Hindlimb muscle (tissue), 1 donor: ENCODE data around the gene FBXO10. TPM values are rescaled to one million over a fixed set of nuclear protein-coding genes. Genes with fewer than 3 reads are reported as not detected.
"Not testable (repeated sequence)": the region's sequence is repeated elsewhere in the genome, so short reads cannot be mapped to it uniquely, and the experiment has no call there.

Experiments used
- DNase-seq: peaks from one replicate; pipeline ENCODE4 v3.0.0-alpha.2; 2013
- polyA plus RNA-seq: library from polyadenylated mRNA; unstranded; fragments of 120-200 nt; gene quantifications from one replicate; pipeline ENCODE4 v1.2.1, GENCODE V29; 2013; ENCODE audit not compliant: insufficient read length

The FBXO10 gene
- polyA plus RNA-seq, 1 donor: 45.1 TPM

DNA sequence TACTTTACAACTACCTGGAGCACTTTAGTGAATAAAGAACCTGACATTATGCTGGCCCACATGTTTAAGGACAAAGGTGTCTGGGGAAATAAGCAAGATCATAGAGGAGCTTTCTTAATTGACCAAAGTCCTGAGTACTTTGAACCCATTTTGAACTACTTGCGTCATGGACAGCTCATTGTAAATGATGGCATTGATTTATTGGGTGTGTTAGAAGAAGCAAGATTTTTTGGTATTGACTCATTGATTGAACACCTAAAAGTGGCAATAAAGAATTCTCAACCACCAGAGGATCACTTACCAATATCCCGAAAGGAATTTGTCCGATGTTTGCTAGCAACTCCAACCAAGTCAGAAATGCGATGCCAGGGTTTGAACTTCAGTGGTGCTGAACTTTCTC is 98.7 kb downstream of the FBXO10 start:
- DNase-seq: not testable (repeated sequence)

DNA sequence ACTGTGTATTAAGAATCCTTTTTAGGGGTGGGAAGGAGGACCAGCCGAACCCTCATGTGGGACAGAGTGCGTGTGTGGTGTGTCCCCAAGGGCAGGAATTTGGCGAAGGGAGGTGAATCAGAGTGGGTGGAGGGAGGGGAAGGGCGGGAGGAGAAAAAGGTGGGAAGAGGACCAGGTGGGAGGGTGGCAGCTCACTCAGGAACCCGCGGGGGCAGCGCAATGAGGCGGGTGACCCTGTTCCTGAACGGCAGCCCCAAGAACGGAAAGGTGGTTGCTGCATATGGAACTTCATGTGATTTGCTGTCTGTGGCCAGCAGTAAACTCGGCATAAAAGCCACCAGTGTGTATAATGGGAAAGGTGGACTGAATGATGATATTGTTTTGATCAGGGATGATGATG is 99.2 kb downstream of the FBXO10 start:
- no peak for DNase-seq

DNA sequence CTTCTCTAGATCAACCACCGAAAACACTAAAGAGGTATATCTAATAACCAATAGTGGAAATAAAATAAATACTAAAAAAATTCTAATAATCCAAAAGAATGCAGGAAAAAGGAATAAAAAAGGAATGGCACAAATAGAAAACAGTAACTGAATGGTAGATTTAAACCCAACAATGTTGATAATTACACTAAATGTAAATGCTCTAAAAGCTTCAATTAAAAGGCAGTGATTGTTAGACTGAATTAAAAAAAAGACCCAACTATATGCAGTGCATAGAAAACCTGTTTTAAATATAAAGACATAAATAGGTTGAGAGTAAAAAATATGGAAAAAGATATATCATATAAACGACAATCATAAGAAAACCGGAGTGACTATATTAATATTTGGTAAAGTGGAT is 101.7 kb downstream of the FBXO10 start:
- DNase-seq: no peak

DNA sequence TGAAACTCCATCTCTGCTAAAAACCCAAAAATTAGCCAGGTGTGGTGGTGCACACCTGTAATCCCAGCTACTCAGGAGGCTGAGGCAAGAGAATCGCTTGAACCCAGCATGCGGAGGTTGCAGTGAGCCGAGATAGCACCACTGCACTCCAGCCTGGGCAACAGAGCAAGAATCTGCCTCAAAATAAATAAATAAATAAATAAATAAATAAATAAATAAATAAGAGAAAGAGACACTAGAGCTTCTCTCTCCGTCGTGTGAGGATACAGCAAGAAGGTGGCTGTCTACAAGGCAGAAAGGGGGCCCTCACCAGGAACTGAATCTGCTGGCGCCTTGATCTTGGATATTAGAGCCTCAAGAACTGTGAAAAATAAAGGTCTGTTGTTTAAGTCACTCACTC is 102.2 kb downstream of the FBXO10 start:
- not testable (repeated sequence) for DNase-seq

DNA sequence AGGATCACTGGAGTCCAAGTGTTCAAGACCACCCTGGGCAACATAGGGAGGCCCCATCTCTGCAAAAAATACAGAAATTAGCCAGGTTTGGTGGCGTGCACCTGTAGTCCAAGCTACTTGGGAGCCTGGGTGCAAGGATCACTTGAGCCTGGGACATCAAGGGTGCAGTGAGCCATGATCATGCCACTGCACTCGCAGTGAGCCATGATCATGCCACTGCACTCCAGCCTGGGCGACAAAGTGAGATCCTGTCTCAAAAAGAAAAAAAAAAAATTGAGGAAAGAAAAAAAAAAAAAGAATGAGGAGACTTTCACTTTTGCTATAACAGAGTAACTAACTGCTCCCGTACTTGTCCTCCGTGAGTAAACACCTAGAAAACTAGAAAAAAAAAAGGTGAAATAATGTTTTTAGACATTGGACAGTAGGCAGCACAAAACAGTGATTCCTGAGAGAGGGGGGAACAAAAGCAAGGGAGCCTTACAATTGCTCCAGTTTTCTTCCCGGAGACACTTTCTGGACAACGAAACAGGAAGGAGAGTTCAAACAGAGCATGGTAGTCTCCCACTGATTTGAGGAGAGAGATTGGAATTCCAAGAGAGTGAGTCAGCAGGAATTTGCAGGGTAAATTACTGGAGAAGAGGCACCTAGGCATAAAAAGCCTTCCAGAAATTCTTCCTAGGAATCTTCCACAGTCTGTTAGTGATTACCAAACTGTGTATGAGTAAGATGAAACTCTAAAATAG is 104.1 kb downstream of the FBXO10 start:
- no peak for DNase-seq

DNA sequence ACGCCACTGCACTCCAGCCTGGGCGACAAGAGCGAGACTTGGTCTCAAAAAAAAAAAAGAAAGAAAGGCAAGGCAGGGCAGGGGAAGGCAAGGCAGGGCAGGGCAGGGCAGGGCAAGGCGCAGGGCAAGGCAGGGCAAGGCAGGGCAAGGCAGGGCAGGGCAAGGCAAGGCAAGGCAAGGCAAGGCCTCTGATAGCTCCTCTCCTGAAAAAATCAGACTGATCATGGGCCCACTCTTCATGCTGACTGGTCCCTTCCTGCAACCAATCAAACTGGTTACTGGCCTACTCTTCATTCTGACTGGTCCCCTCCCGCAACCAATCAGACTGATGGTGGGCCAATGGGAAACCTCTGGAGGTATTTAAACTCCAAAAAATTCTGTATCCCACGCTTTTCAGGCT is 107.6 kb downstream of the FBXO10 start:
- DNase-seq: no peak

DNA sequence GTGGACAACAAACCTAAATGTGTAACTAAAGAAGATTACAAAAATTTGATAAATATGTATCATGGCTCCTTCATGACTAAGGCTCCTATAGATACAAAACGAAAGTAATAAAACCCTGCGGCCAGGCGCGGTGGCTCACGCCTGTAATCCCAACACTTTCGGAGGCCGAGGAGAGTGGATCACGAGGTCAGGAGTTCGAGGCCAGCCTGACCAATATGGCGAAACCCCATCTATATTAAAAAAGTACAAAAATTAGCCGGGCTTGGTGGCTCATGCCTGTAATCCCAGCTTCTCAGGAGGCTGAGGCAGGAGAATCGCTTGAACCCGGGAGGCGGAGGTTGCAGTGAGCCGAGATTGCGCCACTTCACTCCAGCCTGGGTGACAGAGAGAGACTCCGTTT is 108.7 kb downstream of the FBXO10 start:
- not testable (repeated sequence) for DNase-seq

DNA sequence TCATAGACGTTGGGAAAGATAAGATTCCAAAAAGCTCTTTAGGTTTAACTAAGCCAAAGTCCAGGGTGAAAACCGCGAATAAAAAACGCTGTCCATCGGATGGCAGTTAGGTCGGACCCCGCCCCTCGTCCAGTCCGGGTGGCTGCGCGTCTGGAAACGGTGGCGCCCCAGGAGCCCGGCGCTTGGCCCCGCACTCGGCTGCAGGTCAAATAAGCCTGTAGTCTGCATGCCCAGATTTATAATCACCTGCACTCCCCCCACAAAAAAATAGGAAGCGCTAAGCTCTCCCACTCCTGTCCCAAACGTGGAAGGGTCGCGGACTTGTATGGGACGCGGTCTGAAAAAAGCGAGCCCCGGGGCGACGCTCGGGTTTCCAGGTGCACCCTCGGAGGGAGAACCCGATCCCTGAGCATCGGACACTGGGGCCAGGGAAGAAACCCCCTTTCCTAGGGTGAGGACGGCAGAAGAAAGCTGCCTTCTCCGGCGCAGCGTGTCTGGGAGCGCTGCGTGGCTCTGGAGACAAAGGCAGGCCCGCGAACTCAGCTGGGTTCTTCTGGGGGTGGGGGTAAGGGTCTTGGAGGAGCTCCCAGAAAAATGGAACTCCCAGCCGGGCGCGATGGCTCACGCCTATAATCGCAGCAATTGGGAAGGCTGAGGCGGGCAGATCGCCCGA is 110.0 kb downstream of the FBXO10 start:
- DNase-seq: peak; percentile 82

DNA sequence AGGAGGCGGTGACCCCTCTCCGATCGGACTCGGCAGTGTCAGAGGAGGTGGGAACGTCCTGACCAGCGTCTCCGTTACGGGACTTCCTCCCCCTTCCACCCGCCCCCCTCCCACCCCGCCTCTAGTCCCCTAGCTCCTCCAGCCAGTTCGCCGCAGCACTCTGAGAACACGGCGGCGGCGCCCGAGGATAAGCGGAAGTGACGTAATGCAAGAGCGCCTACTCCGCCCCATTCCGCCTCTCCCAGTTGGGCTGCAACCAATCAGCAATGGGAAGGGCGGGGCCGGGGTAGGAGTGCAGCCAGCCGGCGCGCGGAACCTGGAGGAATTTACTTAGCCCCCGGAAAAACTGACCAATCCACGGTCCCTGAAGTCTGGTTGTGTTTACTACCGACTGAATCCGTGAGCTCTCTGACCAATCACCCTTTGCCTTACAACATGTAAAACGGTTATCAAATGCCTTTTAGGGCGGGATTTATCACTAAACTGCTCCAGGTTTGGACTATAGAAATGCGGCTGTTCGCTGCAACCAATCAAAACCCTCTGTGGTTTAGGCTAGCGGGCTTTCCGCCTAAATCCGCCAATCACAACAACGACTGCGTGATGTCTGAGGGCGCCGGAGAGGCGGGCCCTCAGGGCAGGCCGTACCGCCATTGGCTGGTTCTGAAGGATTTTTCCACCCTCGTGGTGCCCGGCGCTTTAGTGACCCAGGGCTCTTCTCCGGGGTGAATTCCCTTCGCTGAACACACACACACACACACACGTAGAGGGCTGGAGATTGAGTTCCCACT is 110.7 kb downstream of the FBXO10 start, which contains the start of gene ZBTB5:
Gene ZBTB5 (minus strand): TSS at position 202 of the 788 bp plus-strand sequence. CDS start 22,899 bp downstream, outside the sequence.
- peak; percentile 99 for DNase-seq

DNA sequence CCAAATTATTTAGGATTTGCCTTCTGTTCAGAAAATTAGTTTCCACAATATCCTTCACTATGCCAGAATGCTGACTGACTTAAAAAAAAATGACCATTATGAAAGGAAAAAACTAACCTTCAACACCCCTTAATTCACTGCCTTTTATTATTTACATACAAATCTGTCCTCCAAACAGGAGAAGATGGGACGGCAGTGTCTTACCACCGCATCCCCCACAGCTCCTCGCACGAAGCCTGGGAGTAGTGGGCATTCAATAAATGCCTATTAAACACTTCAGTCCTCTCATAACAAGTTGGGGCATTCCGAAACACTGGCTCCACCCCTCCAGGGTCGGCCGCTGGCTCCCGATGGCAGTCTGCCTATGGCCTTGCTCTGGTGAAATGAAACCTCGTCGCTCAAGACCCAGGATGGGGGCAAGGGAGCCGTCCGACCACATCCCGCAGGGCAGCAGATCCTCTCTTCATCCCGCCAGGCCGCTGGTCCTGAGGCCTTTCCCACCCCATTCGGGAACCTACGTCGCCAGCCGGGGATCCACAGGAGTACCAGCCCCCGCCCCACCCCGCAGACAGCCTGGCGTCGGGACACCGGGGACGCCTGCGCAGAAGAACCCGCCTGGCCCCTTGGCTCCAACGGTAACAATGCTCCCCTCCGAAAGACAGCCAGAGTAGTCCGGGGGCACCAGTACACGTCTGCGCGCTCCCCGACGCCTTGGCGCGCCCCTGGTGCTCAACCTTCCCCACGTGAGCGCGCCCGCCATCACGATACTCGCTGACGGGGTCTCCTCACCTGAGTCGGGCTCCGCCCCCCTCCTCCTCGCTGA is 111.5 kb downstream of the FBXO10 start:
- DNase-seq: peak; percentile 82

DNA sequence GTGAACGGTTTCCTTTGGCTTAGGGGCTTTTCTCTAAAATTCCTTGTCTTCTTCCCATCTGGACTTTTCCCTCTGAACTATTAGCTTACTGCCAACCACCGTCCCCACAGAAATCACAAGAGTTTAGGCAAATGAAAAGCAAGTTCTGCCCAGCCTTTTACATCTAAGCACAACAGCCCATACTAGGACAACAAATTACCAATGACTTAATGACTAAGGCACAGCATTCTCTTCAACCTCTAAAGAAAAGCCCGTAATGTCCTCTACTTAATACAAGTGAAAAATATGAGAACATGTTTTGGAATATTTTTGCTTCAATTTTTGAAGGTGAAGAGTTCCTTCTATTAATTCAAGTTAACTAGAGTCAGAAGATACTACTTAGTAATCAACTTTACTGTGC is 112.2 kb downstream of the FBXO10 start:
- DNase-seq: no peak

Other genes with a start within 250 kb of the FBXO10 start
- 126 TPM for gene GRHPR, start 153.7 kb downstream of the FBXO10 start, polyA plus RNA-seq
- gene ZBTB5, start 110.9 kb downstream of the FBXO10 start, polyA plus RNA-seq: 14.3 TPM
- gene POLR1E, start 90.4 kb downstream of the FBXO10 start, polyA plus RNA-seq: 30.6 TPM
- 57.8 TPM for gene TOMM5, start 16.2 kb upstream of the FBXO10 start, polyA plus RNA-seq
- 19.2 TPM for gene FRMPD1, start 74.6 kb upstream of the FBXO10 start, polyA plus RNA-seq
- 11.3 TPM for gene TRMT10B, start 177.4 kb upstream of the FBXO10 start, polyA plus RNA-seq
- 25.2 TPM for gene EXOSC3, start 208.7 kb upstream of the FBXO10 start, polyA plus RNA-seq
- gene DCAF10, start 224.4 kb upstream of the FBXO10 start, polyA plus RNA-seq: 22.8 TPM